GM21825 (cell line): Measurements from ENCODE around the gene ZNF428.
A peak's percentile ranks its signal among the peaks of the same experiment; 100 is the strongest.
"Not testable (repeated sequence)": the region's sequence is repeated elsewhere in the genome, so short reads cannot be mapped to it uniquely, and the experiment has no call there.

Source experiments
- ATAC-seq: cut with Tn5 transposase; IDR thresholded peaks from one replicate; pipeline ENCODE4 v1.9.1; 2021; ENCODE audit warnings: mild to moderate bottlenecking, moderate library complexity; ENCODE audit not compliant: unreplicated experiment

The ZNF428 gene

DNA sequence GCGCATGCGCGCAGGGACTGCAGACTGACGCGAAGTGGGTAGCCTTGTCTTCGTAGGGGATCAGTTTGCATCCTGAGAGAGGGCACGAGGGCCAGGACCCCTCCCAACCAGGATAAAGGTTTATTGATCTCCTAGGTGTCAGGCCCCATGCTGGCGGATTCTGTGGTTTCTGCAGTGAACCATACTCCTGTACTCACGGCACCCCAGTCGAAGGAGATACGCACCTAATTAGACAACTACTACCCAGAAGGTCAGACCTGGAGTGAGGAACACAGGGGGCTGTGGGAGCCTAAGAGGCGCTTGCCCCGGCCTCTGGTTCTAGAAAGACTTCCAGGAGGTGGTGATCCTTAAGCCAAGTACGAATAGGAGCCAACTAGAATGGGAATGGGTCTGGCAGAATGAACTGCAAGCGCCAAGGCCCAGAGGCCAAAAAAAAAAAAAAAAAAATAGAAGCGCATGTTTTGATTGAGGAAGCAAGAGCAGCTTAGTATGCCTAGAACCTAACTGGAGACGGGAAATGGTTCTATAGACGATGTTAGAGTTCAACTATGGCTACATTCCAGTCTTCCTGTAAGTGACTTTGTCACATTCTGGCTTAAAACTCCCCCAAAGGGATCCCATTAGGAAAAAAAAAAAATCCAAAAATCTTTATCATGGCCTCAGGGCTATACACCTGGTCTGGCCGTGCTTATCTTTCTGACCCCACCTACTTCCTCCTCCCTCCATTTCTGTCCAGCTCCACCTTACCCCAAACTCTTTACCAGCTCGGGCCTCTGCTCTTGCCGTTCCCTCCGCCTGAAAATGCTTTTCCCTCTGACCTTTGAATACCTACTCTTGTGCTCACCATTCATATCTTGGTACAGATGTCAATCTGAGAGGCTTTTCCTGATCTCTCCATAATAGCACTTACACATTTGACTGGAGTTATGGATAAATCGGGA is 902 bp upstream of the ZNF428 start:
- no peak for ATAC-seq

DNA sequence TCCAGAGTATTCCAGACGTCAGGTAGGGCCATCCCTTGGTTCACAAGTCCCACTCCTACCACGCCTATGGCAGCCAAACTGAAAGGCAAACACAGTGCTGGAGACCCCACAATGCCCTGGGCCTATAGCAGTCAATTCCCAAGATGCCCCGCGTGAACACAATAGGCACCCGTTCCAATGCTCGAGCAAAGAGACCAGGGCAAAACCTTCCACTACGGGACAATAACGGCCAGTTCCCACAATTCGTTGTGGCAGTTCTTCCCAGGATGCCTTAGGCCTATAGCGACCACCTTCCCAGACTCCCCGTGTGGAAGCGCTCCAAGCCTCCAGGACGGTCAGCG is 538 bp downstream of the ZNF428 start:
- peak; percentile 19 for ATAC-seq

DNA sequence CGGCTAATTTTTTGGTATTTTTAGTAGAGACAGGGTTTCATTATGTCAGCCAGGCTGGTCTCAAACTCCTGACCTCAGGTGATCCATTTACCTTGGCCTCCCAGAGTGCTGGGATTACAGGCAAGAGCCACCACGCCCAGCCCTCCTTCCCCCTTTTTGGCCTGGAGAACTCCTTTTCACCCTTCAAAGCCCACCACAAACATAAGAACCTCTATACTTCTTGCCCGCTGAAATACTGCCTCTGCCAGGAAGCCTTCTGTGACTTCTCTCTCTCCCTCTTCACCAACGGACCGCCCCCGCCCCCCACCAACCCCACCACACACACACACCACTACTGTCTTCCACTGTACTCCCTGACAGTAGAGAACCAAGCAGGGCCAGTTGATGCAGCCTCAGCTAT is 2.5 kb downstream of the ZNF428 start:
- no peak for ATAC-seq

DNA sequence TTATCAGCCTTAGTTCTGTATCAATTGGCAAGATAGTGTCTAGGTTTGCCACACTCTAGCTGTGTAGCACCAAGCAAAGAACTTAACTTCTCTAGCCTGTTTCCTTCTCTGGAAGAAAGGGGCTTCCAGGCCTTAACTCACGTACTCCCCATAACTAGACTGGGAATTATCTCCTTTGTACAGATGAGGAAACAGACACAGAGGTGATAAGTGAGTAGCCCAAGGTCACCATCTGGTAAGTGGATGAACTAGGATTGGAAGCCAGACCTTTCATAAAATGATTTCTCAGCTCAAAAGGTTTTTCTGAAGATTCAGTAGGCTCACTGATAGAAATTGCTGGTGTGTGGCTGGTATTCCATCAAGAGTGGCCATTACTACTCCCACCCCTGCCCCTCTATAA is 3.1 kb downstream of the ZNF428 start:
- no peak for ATAC-seq

DNA sequence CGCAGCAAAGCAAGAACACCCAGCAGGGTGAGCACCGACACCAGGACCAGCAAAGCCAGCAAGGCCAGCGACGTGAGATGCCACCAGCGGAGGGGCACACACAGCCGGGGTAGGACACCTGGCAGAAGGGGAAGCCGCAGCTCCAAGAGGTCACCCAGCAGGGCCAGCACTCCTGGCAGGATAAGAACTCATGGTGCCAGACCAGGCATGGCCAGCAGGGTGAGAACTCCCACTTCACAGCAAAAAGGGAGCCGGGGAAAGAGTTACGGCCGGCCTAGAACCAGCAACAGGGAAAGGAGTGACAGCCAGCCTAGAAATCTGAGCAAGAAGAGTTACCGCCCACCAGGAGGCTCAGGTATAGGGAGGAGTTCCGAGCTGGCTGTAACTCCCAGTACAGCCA is 7.1 kb downstream of the ZNF428 start:
- no peak for ATAC-seq

DNA sequence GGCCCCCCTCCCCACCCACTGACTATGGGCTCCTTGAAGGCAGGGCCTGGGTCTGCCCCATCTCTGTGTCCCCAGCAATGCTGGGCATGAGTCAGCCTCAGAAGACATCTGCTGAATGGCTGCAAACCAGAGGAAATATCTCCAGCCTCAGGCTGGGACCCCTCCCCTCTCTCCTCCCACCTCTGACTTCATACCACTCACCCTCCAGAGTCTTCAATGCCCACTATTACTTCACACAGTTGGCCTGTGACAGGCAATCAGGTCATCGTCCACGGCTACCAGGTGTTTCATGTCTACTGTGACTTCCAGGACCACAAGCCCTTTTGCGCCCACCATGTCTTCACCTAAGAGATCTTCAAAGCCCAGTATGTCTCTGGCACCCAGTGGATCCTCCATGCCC is 7.6 kb downstream of the ZNF428 start, which contains the start of gene SRRM5:
Gene SRRM5, plus strand, starts transcription at position 301 of the 400 bp plus-strand sequence. Its CDS starts 34 bp downstream, at position 335.
- no peak for ATAC-seq

DNA sequence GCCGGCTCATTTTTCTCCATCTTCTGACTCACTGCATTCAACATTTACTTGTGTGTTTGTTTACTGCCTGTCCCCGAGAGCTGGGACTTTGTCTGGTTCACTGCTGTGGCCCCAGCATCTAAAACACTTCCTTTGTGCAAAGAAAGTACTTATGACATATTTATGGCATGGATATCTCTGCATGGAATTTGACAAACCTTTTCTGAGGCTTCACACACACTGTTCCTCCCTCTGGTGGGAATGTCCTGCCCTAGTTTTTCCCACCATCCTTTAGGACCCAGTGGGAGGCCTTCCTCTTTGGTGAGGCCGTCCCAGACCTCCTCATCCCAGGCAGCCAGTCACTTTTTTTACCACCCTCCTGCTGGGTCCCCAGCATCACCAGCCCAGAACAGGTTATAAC is 8.9 kb downstream of the ZNF428 start:
- no peak for ATAC-seq

DNA sequence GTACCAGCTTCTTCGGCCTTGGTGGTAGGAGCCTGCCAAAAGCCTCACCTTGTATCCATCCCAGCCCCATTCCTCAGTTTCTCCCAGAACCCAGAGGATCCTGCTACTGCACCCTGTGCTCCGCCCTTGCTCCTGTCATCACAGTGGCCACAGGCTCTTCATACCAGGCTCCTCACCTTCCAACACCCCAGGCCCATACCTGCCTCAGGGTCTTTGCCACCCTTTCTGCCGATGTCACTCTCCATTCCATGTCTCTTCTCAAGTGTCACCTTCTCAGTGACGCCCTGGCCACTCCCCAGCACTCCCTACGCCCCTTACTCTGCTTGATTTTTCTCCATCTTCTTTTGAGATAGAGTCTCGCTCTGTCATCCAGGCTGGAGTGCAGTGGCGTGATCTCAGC is 9.6 kb downstream of the ZNF428 start:
- no peak for ATAC-seq

DNA sequence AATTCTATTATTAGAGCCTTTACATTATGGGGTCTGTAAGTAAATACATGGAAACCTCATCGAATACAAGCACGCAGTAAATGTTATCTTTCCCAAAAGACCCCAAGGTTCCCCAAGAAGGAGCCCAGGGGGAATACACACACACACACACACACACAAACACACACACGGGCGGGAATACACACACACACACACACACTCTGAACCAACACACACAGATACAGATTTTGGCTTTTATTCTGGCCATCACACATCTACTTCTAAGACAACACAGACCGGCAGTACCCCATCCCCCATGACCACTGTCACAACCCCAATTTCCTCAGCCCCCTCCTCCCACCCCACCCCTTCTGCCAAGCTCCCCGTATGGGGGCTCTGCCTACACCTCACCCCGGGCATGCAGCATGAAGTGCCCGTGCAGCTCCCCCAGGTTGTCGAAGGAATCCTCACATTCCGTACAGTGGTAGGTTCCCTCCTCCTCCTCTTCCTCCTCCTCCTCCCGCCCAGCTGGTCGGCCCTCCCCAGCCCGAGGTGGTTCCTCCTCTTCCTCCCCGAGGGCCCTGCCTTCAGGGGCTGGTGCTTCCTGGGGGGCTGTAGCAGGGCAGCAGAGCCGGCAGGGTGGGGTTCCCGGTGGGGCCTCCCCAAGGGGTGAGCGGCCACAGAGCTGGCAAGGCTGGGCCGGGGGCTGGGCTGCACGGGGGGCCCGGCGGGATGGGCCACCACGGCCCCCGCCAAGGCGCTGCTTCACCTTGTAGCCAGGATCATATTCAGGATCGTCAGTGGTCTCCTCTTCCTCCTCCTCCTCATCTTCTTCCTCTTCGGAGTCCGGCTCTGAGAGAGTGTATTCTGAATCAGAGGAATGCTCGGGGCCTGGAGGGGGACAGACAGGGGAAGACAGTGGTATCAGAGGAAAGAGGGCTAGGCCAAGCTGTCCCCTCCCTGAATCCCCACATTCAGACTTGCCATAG is 11.9 kb downstream of the ZNF428 start:
- no peak for ATAC-seq

DNA sequence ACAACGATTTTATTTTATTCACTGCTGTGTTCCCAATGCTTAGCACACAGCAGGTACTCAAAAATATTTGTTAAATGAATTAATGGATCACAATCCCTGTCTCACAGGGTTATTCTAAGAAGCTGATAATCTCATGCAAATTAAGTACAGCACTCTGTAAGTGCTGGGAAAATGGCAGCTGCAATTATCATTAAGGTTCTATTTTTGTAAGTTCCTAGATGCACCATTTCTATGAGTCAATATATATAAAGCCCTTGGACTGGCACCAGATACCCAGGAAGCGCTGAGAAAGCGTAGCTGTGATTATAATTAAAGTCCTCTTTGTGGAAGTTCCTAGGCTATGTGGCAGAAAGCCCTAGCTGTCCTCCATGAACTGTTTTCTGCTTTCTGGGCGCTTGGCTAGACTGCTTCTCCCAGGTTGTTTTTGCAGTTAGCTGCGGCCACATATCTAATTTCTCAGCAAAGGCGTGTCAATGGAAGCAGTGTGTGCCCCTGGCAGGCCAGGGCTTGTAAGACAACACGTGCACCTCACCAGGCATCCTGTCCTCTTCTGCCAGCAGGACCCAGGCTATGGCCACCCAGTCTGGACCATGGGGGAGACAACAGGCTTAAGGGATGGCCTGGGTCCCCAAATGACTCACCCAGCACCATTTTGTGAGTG is 12.7 kb downstream of the ZNF428 start:
- ATAC-seq: no peak

DNA sequence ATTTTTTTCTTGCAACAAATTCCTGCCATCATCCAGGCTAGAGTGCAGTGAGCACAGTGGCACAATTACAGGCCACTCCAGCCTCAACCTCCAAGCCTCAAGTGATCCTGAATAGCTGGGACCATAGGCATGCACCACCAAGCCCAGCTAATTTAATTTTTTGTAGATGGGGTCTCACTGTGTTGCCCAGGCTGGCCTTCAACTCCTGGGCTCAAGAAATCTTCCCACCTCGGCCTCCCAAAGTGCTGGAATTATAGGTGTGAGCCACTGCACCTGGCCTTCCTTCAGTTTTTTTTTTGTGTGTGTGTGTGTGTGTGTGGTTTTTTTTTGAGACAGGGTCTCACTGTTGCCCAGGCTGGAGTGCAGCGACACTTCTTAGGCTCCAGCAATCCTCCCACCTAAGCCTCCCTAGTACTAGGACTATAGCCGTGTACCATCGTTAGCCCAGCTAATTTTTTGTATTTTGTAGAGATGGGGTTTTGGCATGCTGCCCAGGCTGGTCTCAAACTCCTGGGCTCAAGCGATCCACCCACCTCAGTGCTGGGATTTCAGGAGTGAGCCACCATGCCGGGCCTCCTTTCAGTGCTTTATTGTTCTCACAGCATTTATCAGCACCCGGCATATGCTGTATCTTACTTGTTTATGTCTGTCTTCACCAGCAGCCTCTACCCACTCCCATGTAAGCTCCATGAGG is 13.4 kb downstream of the ZNF428 start:
- no peak for ATAC-seq

DNA sequence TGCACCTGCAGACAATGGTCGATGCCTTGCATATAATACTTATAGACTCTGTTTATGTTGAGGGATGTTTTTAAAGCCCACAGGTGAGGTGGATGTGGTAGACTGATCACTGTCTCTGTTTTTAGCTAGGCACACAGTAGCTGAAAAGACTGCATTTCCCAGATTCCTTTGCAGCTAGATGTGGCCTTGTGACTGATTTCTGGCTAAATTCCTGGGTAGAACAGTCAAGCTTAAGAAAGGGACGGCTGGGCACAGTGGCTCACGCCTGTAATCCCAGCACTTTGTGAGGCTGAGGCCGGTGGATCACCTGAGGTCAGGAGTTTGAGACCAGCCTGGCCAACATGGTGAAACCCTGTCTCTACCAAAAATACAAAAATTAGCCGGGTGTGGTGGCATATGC is 19.1 kb downstream of the ZNF428 start:
- not testable (repeated sequence) for ATAC-seq

DNA sequence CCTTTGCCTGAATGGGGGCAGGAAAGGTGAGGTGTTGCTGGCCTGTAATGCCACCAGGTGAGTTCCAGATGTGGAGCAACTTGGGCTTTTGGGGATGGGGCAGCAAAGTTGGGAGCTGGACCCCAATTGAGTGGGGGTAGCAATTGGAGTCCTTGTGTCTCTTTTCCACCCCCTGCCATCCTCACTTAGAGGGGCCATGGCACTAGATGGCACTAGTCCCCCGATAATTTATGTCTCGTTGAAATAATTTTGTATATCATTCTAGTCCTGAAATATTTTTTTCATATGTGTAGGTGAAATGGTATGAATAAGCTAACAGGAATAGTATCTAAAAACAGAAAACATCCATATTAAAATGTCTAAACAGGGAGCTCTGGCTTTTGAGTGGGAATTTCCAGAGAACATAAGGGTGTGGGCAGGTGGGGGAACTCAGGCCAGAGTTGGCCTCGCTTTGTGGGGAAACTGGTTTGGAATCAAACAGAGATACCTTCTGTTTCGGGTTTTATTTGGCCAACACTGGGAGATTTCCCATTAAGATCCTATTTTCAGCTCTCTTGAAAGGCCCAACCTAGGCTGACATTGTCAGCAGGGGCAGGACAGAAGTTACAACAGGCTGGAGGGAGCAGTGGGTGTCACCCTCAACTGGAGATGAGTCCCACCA is 19.7 kb downstream of the ZNF428 start:
- no peak for ATAC-seq

DNA sequence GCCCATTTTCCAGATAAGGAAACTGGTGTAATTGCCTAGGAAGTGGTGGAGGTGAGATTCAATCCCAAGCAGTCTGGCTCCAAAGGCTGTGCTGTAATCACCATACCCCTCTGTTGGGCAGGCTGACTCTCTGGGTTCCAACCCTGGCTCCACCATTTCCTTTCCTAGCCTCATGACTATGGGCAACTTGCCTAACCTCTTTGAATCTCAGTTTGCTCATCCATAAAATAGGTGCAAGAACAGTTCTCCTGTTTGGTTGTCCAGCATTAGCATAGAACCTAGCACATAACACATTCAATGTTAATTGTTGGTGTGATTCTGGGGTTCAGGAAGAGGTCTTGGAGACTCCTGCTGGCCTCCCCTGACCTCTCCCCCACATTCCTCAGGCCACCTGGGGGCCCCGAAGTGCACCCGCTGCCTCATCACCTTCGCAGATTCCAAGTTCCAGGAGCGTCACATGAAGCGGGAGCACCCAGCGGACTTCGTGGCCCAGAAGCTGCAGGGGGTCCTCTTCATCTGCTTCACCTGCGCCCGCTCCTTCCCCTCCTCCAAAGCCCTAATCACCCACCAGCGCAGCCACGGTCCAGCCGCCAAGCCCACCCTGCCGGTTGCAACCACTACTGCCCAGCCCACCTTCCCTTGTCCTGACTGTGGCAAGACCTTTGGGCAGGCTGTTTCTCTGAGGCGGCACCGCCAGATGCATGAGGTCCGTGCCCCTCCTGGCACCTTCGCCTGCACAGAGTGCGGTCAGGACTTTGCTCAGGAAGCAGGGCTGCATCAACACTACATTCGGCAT is 20.8 kb downstream of the ZNF428 start:
- ATAC-seq: no peak

DNA sequence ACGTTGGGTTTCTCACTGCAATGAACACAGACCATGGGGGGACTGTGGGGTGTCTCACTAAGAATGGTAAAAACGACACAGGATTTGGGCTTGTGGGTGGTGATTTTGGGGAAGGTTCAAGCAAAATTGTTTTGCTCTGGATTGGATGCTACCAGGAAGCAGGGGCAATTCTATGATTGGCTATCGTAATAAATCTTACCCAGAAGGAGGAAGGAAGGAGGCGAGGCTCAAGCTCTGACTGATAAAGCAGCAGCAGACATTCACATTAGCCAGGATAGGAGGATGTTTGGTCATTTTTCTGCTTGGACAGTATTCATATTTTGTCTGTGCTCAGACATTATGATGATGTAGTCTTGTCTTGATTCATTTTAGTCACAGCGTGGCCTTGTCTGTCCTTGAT is 21.6 kb downstream of the ZNF428 start:
- ATAC-seq: no peak

DNA sequence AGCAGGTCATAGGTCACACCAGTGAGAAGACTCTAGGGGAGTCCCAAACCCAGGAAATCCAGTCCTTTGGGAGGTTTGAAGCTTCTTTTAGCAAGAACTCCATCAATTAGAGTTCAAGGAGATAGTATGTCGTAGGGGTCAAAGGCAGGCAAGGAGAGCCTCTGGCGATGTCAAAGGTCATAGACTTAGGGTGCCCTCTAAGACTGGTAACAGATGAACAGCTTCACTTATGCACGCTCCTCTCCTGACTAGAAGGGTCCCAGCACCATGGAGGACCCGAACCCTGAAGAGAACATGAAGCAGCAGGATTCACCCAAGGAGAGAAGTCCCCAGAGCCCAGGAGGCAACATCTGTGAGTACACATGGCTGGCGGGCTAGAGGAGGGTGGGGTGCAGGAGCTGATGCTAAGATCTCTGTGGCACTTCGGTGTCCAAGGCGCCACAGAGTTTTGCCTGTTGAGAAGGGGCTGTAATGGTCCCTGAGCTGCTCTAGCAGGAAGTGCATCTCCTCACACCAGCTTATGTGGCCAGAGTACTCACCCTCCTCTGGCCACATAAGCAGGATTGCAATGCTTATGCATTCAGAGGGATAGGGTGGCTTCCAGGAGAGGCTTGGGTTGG is 22.5 kb downstream of the ZNF428 start:
- no peak for ATAC-seq

DNA sequence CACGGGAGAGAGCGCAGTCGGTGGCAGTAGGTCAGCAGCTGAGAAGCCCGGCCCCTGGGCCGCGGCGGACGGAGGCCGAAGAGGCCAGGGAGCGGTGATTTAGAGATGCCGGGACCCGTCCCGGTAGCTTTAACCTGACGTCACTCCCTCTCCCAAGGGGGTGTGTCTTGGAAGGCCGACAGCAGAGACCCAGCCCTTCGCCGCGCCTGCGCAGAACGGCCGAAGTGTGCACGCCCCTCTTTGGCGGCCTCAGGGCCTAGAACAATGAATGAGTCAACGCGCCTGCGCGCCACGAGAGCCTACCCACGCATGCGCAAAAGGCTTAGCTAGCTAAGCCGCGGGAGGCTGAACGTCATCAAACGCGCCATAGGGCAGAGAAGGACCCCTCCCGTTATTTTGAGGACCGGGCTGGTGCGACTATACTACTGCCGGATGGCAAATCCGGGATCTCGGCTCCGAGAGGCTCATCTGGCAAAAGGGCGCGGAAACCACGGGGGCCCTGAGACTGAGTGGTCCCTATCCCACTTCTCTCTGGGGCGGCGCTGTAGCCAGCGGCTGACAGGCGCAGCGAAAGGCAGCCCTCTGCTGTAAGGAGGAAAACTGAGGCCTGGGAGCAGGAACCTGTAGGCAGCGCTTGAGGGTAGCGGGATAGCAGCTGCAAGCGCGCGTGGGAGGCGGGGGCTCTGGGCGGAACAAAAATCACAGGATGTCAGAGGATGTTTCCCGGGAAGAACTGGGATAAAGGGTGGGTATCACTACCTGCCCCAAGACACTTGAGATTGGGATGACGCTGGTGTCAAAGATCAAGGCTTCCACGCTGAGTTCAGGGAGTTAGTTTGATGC is 23.2 kb downstream of the ZNF428 start, which contains the start of the genes IRGQ and ZNF576:
Gene IRGQ, minus strand, starts transcription at position 136 of the 843 bp plus-strand sequence. CDS start 796 bp downstream, outside the sequence.
Gene ZNF576, plus strand, starts transcription at position 597 of the 843 bp plus-strand sequence. CDS start 514 bp downstream, outside the sequence.
- peak; percentile 74 for ATAC-seq

DNA sequence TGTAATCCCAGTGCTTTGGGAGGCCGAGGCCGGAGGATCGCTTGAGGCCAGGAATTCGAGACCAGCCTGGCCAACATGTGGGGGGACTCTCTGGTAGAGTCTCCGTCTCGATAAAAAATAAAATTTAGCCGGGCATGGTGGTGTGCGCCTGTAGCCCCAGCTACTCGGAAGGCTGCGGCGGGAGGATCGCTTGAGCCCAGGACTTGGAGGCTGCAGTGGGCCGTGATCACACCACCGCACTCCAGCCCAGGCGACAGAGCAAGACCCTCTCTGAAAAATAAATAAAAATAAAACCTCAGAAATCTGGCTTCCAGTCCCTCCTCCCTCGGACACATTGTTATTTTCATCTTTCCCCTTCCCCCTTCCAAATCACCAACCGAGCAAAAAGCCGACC is 23.8 kb downstream of the ZNF428 start:
- peak; percentile 2 for ATAC-seq
